Cerebellar nuclear complex (tissue), 1 donor: ENCODE data around the gene SPSB3.

ENCODE experiments used
- DNase-seq, 2 experiments: peaks; one replicate each; lab custom pipeline; 2025; lab: John Stamatoyannopoulos, UW

Gene SPSB3

DNA sequence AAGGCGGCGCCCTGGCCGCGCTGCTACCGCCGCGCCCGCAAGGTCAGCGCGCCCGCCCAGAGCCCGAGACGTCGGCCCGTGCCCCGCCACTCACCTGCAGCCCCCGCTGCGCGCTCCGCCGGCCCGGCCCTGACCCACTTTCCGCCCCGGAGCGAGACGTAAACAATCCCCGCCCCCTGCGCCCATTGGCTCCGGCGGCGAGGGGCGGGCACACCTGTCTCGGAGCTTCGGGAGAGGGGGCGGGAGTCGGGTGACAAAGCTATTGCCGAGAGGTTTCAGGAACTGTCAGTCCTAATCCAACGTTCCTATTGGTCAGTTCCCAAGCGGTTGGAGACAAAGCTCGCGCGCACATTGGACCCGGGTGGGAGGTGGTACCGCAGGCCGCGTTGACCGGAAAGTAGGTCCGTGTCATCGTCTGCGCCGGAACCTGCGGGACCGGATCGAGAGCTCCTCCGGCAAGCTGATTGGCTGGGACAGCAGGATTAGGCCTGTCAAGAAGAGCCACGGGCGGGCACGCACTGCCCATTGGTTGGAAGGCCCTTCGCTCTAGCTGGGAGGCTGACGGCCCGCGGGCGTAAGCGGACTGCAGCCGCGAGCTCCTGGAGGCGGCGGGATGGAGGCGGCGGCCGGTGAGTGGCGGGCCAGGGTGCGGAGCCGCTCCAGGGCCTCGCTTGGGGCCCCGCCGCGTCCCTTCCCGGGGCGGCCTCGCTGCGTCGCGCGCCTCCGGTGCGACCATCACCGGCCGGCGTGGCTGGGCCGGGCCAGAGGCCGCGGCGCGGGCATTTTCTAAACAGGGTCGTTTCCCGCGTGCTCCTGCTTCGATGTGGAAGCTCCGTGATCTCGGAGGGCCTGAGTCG lies at the start of gene SPSB3, which contains the start of gene NUBP2:
SPSB3 (minus strand) TSS at position 164 of the 857 bp plus-strand sequence. CDS start 1,088 bp downstream, outside the sequence.
NUBP2 (plus strand) TSS at position 553 of the 857 bp plus-strand sequence; CDS start at position 614, 61 bp downstream.
- peak; percentile 98 to 99 for DNase-seq

DNA sequence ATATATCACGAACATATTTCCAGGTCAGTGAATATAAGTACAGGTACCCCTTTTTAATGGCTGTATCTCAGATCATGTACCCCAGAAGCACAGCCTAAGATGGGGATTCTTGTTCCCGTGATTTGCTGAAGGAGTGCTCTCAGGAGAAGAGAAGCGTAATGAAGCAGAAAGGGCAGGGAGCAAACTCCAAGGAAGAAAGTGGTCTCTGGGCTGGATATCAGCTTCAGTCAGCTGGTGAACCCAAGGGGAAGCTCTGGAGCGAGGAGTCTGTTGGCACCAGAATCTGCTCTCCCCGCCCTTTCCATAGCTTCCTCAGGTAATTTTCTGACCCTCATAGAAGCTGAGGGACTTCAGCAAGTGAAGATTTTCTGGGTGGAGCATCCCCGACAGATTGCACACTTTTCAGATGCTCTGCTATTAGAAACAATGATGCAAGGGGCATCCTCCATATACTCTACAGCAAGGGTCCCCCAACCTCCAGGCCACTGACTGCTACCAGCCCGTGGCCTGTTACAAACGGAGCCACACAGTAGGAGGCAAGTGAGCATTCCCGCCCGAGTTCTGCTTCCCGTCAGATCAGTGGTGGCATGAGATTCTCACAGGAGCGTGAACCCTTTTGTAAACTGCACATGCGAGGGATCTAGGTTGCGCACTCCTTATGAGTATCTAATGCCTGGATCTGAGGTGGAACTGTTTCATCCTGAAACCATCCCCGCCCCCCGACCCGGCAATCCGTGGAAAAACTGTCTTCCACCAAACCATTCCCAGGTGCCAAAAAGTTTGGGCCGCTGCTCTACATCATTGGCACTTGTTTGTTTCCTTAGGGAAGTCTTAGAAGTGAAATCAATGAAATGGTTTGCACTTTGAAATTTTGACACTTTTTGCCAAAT lies 49.1 kb upstream of the SPSB3 start:
- no peak for DNase-seq

DNA sequence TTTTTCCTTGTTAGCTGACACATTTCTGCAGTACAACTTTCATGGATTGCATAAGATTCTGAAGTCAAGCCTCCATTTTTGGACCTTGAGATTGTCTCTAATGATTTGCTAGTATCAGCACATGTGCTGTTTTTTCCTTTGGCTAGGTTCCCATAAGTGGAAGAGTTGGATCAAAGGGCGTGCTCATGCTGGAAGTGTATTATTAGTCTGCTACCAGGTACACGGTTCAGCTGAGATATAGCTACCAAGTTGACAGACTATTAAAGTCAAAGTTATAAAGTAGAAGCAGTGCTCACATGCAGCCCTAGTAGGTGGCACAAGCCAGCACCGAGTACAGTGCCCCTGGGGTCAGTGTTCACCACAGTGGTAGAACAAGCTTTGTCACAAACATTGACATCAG lies 47.8 kb upstream of the SPSB3 start:
- no peak for DNase-seq

DNA sequence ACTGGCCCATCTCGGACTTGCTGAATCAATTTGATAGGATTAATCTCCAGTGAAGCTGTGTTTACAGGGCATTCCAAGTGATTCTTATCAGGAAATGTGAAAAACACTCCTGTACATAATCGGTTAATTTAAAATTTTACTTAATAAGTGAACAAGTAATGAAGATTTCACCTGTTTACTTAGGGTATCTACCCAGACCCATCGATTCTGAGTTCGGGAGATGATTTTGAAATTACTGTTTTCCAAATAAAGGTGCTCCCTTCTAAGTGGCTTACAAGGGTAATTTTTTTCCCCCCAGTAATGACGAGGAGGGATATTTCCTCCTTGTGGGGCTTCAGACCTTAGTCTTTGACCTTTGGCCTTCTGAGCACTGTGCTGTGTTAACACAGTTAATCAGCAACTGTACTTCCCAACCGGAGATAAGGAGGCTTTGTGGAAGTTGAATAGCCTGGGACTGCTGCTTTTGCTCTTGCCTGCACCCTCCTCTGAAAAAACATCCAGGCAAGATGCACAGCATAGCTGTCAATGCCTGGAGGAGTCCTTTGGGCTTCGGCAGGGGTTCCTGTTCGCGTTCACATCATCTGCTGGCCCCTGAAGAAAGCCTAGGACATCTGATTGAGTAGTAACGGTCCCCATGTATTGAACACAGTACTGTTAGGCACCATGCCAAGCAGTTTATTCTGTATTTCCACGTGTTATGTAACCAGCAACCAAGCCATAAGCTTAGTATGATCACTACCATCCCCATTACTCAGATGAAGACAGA lies 46.5 kb upstream of the SPSB3 start:
- no peak for DNase-seq

DNA sequence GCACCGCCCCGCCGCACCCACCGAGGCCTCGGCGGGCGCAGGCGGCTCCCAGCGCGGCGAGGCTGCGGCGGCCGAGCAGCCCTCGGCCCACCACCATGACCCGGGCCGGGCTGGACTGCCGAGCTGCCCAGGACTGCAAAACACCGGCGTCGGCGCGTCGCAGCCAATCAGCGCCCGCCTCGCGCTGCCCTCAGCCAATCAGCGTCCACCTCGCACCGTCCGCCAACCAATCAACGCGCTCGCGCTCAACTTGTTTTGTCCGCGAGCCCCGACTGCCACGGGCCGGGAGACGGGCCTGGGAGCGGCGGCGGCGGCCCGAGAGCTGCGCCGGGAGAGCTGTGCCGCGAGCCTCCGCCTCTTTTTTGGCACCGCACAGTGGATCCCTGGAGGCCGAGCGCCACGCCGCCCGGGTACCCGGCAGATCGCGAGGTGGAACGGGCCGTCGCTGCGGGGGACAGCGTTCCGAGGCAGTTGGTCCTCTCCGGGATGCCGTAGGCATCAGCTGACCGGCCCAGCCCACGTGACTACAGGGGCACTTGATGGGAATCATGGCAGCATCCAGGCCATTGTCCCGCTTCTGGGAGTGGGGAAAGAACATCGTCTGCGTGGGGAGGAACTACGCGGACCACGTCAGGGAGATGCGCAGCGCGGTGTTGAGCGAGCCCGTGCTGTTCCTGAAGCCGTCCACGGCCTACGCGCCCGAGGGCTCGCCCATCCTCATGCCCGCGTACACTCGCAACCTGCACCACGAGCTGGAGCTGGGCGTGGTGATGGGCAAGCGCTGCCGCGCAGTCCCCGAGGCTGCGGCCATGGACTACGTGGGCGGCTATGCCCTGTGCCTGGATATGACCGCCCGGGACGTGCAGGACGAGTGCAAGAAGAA lies 44.6 kb upstream of the SPSB3 start, which contains the start of the genes FAHD1 and HAGH:
FAHD1 (plus strand) TSS at position 516 of the 883 bp plus-strand sequence; CDS start at position 549, 33 bp downstream.
HAGH (minus strand) TSS at position 135 of the 883 bp plus-strand sequence; CDS start at position 97, 38 bp downstream.
- peak; percentile 10 to 66 for DNase-seq

DNA sequence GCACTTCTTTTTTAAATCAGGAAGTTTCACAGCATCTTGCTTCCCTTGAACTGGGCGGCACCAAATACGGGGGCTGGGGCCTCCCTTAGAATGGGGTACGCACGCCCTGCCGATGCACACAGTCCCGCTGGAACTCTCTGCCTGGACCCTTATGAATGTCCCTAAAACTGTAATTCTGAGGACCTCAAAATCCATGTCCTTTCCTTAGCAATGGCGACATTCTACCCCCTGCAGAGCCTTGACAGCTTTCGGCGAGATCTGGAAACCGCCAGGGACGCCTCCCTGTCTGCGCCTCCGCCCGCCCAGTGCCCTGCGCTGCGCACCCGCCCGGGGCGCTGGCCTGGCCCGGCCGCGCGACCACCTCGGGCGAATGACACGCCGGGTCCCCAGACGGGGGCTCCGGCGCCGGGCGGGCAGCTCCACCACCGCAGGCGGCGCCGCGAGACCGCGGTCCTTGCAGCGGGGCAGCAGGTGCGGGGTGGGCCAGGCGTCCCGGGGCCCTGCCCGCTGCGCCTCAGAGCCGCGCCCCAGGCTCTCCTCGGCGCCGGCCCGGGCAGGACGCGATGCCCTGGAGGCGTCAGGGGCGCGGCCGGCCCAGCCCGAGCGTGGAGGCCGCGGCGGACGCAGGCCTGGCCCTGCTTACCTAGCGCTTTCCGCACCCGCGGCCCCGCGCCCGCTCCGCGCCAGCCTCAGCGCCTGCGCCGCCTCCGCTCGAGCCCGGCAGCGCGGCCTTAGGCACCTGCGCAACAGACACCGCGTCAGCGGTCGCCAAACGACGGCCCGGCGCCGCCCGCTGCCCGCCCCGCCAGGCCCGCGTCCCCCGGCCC lies 43.7 kb upstream of the SPSB3 start:
- no peak for DNase-seq

DNA sequence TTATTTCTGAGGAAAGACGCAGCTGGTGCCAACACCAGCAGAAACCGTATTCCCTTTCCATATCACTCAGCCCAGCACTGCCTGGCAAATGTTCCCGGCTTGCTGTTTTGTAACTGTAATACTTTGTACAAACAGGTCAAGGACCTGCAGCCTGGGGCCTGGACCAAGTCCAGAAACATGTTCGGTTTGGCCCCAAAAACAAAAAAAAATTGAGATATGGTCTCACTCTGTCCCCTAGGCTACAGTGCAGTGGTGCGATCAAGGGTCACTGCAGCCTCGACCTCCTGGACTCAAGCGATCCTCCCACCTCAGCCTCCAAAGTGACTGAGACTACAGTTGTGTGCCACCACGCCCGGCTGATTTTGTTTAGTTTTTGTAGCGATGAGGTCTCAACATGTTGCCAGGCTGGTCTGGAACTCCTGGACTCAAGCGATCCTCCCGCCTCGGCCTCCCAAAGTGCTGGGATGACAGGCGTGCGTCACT lies 43.1 kb upstream of the SPSB3 start:
- no peak for DNase-seq

DNA sequence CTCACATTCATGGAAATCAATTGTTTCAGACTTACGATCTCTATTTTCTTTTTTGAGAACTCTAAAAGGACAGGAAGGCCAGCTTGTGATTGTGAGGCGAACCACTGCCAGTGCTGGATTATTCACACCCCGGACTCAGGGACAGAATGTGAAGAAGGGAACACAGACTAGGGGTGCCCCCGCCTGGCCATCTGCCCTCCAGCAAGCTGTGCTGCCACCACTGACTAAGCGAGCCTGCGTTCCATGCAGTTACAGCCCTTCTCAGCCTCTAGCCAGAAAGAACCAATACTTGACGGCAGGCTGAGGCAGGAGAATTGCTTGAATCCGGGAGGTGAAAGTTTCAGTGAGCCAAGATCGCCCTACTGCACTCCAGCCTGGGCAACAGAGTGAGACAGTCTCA lies 41.5 kb upstream of the SPSB3 start:
- no peak for DNase-seq

DNA sequence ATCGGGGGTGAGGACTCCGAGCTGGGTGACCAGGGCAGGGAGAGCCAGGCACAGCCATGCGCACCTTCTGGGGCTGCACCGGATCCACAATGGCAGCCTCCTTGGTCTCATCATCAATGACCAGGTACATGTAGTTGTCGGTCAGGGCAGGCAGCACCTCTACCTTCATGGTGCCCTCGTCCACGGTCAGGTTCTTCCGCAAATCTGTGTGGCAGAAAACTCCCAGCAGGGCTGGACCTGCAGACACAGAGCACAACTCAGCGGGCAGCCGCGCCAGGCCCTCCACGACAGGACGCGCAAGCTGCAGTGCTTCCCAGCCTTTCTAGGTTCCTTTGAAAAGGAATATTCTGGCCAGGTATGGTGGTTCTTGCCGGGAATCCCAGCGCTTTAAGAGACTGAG lies 40.4 kb upstream of the SPSB3 start:
- no peak for DNase-seq

DNA sequence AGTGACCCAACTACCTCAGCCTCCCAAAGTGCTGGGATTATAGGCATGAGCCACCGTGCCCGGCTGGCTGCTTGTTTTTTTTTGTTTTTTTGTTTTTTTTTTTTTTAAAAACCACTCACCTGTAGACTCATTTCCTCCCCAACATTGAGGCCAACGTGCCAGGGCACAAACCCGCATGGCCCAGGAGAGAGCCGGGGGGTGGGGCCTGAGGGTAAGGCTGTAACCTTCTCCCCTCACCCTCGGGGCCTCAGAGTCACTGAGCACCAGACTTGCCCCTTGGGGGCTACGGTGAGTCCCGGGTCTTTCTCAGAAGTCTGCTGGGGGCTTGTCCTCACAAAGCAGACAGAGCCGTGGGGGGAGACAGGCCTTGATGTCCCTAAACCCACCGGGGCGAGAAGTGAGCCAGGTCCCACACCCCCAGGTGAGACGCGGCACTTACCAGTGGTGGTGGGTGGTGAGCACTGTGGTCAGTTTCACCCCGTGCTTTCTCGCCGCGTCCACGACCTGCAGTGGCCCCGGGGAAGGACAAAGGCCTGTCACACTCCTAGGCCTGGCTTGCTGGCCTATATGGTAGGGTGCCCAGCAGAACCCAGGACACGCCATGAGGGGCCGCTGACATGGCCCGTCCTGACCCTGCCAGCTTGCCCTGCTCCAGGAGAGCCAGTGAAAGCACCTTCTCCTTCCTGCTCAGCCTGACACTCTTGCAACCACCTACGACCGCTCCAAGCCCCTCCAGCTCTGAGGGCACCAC lies 39.7 kb upstream of the SPSB3 start:
- DNase-seq = no peak

DNA sequence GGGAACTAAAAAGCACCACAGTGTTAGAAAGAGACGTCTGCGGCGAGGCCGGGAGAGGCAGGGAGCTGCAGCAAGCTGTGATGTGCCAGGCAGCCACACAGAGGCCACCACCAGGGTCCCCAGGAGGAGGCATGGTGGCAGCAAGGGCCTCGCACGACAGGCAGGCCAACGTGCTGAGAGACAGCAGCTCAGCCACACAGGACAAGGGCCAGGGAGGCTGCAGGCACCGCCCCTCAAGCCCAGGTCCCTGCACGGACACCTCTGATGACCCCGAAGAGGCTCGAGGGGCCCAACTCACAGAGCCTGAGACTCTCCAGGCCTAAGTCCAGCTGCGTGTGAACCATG lies 38.5 kb upstream of the SPSB3 start:
- no peak for DNase-seq

DNA sequence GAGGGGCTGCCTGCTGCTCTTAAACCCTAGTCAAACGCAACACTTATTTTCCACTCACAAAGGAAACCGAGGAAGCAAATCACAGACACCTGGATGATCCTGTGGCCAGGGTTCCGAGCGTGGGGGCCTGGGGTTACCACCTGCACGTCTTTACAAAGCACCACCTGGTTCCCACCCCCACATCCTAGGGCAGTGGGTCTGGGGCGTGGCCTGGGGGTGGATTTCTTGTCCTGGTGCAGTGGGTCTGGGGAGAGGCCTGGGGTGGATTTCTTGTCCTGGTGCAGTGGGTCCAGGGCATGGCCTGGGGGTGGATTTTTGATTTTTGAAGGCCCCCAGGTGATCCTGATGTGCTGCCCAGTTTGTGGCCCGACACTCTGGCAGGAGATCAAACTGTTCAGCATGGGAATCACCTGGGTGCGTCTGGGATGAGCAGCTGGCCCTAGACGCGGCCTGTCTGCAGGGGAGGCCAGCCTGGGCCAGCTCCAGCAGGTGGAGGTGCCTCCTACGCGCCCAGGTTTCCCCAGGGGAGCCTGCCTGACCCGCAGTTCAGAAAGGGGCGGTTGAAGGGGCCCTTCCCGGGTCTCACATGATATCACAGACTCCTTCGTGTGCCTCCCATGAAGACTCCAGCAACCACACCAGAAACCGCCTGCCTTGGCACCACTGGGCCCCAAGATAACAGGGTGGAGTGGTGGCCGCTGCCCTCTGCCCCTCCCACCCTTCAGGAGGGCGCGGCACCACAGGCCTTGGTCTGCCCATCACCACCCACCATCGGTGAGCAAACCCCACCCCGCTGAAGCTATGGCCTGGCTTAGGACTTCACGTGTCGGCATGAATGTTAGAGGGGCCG lies 38.0 kb upstream of the SPSB3 start:
- DNase-seq = no peak

DNA sequence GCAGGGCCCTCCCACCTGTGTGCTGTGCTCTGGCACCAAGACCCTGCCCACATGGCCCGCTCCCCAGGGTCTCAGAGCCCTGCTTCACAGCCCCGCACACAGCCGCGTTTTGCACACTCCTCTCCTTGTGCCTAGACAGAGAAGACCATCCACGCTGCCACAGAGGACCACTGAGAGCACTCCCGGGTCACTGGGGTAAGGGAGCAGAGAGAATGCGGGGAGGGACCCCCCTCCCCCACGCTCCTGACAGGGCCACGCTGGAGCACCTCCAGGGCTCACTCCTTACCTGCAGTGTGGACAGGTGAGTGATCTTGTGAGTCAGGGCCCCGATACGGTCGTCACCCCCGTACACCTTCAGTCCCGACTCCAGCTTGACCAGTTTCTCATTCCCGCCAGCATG lies 37.2 kb upstream of the SPSB3 start:
- DNase-seq = no peak

DNA sequence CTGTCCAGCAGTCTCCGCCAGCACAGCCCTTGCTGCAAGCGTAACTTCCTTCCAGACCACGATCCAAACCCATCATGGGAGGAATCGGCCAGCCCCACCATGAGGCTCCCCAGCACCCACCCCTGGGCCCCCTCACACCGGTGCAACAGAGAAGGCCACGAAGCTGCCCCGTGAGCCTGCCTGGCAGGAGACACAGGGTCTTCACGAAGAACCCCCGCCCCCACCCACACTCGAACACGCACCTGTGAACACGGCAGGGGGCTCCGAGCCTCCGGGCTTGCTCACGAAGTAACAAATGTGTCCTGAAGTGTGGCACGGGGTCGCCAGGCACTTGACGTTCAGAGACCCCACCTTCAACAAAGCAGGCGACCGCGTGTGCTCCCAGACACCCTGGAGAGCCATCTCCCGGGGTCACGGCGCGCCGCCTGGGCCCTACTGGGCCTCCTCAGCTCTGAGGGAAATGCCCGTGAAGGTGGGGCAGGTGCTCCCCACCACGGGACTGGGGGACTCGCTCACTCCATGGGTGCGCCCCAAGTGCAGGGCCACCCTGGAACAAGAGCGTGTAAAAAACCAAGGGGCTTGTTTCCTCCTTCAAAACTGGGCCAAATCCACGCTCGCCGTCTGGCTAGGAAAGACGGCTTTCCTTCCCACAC lies 36.6 kb upstream of the SPSB3 start:
- DNase-seq = no peak

DNA sequence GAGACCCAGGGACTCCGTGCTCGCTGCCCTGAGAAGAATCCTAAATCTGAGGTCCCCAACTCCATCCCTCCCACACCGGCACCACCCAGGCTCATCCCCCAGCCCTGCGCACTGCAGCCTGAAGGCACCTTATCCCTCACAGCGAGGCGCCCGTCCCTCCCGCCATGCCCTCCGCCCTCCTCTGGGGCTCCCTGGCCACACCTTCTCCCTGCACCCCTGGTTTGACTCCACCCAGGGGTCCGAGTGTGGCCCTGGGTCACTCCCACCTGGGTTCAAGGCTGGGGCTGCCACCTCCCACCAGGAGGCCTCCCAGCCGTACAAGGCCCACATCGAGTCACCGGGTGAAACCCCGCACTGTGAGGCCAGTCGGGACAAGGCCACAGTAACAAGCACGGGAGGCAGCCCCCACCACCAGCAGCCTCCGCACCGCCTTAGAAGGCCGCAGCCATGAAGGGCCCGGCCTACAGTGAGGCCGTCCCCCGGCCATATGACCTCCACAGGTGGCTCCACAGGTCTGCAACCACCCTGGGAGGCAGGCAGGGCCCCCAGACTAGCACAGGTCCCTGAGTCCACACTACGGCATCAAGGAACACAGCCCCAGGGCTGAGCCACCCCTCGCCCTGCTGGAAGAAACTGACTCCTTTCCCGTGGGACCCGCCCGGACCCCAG lies 36.0 kb upstream of the SPSB3 start:
- DNase-seq = no peak

DNA sequence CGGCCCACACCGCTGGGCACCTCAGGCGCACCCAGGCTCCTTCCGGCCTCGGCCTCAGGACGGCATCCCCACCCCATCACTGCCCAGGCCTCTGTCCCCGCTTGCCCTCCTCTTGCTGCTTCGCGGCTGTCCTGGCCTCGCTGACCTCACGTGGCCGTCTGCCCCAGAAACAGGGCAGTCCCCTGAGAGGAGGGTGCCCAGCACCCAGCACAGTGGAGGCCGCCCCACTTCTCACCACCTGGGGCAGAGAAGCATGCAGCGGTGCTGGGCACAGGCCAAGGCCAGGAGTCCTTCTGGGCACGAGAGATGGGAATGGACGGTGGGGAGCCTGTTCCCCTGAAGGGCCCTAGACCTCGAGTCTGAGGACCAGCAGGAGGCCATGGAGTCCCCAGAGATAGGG lies 35.3 kb upstream of the SPSB3 start:
- no peak for DNase-seq

DNA sequence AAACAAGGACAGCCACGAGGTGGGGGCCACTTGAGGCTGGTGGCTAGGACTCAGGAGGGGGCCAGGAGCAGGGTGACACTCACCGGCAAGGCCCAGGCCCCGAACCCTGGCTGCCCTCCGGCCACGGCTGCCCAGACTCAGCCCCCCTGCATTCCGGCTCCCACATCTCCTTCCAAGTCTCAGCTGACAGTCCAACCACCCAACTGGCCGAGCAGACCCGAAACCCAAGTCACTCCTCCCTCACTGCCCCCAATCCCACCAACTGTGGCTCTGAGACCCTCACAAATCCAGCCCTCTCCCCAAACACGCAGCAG lies 34.9 kb upstream of the SPSB3 start:
- DNase-seq = no peak
